ENCODE measurements around the gene C4orf36. TPM values are rescaled to one million over a fixed set of nuclear protein-coding genes. Genes with fewer than 3 reads are reported as not detected.

C4orf36 gene, protein sequence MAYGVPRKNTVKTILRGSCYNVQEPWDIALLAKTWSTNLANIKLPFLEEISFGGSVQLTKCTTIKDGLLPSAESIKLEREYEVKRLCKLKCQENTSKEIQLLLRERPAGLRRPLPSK
- total RNA-seq (2014; rRNA removed; shearing (Covaris generic)): 0.12 and 0.76 TPM in 2 replicates

DNA sequence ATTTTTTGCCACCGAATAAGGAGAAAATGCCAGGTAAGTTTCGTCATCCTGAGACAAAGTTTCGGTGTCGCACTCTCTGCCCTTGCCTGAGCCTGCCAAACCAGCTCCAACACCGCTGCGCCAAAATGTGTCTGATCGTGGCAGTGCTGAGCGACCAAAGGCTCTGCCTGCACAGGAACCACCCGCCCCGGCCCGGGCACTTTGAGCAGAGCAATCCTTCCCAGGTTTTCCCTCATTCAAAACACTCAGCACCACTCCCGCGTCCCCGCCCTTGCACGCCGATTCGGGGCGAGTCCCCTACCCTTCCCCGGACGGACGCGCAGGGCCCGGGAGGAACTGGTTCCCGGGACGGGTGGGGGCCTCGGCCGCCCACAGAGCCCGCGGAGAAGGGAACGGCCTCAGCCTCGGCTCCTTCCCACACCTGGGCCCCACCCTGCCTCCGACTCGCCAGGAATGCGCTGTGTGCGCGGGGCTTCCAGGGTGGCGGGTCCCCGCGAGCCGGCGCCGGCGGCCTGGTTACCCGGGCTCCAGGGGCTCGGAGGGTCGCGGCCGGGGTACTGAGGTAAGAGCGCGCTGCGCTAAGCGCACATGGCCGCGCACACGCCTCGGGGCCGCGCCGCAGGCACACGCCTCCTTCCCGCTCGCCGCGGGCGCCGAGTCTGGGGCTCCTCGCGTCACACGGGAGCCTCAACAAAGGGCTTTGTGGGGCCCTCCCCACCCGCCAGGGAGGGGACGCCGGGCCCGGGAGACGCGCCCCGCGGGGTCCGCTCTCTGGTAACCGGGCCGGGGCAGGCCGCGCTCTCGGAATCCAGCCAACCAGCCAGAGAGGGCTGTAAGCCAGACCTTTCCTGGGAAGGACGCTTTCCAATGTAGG is at the start of gene C4orf36:
Gene C4orf36, minus strand, starts transcription at position 661 of the 874 bp plus-strand sequence. CDS start 902 bp downstream, outside the sequence.
- DNase-seq (ENCODE audit: low read depth): peak; percentile 77

DNA sequence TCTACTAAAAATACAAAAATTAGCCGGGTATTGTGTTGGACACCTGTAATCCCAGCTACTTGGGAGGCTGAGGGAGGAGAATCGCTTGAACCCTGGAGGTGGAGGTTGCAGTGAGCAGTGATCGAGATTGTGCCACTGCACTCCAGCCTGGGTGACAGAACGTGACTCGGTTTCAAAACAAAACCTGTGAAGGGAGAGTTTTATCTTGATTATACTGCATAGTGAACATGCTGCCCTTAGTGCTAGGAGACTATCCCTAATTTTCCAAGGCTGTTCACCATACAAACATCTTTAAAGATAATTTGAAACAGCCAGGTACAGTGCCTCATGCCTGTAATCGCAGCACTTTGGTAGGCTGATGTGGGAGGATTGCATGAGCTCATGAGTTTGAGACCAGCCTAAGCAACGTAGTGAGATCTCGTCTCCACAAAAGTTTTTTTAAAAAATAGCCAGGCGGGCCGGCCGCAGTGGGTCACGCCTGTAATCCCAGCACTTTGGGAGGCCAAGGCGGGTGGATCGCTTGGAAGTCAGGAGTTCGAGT is 48.8 kb upstream of the C4orf36 start:
- DNase-seq (ENCODE audit: low read depth): no peak

DNA sequence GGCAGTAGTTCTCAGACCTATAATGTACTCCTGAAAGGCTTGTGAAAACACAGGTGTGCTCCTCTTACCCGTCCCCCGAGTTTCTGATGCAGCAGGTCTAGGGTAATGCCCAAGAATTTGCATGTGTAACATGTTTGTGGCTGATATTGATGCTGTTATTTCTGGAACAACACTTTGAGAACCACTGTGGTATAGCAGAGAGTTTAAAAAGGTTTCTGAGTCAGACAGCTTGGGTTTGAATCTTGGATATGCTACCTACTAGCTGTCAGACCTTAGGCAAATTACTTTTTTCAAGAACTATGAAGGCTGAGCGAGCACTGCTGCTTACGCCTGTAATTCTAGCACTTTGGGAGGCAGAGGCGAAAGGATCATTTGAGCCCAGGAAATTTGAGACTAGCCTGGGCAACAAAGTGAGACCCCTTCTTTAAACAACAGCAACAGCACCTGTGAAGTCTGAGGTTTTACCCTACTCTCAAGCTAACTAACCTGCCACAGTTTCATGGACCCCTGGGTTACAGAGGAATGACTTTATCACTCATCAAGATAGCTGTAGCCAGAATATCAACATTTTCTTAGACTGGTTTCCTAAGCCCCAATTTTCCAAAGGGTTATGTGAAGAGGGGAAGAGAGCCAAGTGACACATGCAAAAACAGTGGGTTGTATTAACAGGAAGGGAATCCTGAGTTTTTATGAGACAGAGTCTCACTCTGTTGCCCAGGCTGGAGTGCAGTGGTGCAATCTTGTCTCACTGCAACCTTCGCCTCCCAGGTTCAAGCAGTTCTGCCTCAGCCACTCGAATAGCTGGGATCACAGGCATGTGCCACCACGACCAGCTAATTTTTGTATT is 47.7 kb upstream of the C4orf36 start:
- peak; percentile 44 for DNase-seq (ENCODE audit: low read depth)

DNA sequence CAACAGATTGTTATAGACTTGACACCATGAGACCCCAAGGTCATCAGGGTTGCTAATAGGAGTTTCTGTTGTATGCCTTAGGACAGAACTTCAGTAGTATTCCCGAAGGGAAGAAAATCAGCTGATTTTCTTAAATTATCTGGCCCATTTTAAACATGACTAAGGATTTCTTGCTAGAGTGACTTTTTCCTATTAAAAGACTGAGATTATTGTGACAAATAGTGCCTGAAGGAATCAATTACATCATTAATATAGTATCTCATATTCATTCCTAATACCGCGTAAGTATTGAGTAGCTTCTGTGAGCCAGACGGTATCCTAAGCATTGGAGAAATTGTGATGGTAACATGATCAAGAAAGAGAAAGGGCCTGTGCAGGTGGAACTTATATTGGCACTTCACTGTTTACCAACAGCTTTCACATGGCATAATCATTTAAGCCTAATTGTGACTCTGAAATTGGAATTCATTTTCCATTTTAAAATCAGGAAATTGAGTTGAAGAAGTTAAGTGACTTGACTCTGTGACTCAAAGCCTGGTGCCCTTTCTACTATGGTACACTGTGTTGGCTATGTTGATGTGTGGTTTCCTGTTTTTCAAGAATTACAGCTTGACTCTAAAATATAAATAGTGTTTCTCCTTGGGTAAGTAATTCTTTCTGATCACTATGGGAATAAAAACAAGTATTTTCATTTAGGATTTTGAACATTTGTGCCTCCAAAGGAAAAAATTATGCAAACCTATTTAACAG is 46.7 kb upstream of the C4orf36 start:
- DNase-seq (ENCODE audit: low read depth): peak; percentile 48

DNA sequence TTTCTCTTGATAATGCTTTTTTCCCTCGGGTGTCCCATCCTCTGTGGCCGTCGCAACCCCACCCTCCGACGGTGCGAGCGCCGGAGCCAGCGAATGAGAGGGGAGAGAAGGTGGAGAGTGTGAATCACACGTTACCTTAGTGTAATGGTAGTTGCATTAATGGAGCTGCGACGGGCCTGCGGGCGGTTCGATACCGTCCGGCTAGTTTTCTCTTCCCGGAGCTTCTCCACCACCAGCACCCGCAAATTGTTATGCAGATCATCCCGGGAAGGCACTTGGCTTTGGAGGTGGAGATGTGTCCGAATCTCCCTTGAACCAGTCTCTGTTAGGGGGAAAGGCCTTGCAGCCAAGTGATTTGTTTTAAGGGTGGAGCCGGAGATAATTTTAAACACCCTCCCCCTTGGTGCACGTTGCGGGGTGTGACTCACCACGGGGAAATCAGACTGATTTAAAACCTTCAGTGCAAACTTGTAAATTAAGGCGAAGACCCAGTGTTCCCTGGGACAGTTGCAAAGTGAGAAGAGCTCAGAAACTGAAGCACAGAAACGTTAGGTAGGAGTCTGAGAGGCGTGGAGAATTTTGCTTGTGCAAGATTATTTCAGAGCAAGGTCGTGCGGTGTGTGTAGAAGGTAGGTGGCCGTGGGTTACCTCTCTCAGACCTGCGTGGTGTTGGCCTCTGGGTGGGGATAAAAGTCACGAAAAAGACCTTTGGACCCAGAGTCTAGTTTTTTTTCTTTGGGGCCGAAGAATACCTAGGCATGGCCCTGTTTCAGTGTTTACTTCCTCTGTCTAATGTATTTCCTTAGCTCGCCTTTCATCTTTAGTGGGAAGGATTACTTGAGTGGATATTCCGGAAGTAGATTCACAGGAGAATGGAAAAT is 43.9 kb upstream of the C4orf36 start:
- DNase-seq (ENCODE audit: low read depth): peak; percentile 83

DNA sequence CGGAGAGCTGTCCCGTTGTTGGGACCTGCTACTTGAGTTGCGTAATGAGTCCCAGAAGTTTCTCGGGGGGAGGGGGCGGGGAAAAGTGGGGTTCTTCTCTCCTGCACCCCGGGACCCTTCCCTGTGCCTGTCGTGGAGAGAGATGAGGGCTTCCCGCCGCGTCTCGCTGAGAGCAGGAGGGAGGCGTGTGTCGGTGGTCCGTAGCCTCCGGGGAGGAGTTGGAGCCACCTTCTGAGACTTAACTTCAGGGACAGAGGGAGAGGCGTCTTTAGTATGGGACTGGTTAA is 43.3 kb upstream of the C4orf36 start:
- no peak for DNase-seq (ENCODE audit: low read depth)

DNA sequence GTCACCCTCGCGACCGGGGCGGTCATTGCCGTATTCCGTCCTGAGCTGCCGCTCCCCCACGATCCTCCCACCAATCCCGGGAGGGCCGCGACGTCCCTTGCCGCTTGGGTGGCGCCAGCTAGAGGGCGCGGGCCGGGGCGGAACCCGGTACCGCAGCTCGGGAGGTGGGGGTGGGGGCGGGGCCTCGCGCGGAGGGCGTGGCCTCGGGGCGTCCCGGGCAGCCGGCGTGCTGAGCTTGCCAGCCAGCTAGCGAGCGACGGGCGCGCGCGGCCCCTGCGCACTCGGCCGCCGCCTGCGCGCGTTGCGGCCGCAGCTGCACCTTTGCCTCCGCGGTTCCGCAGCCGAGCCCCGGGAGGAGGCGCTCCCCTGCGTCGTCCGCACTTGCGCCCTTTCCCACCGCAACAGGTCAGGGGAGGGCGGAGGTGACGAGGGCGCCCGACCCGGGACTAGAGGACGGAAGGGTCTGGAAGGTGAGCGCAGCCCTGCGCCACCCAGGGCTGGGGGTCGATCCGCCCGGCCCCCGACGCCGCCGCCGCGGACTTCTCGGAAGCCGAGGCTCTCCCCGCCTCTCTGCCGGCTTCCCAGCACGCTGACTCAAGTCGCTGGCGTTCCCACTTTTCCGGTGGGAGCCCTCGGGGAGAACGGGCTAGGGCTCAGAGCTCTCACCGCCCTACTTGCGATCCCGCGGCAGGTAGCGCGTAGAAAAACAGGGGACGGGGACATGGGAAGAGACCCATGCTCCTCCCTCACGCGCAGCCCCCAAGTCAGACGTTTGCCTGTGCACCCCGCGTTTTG is 42.7 kb upstream of the C4orf36 start, which contains the start of gene AFF1:
Gene AFF1, plus strand, starts transcription at position 241 of the 795 bp plus-strand sequence. CDS start 13,523 bp downstream, outside the sequence.
- peak; percentile 86 for DNase-seq (ENCODE audit: low read depth)

DNA sequence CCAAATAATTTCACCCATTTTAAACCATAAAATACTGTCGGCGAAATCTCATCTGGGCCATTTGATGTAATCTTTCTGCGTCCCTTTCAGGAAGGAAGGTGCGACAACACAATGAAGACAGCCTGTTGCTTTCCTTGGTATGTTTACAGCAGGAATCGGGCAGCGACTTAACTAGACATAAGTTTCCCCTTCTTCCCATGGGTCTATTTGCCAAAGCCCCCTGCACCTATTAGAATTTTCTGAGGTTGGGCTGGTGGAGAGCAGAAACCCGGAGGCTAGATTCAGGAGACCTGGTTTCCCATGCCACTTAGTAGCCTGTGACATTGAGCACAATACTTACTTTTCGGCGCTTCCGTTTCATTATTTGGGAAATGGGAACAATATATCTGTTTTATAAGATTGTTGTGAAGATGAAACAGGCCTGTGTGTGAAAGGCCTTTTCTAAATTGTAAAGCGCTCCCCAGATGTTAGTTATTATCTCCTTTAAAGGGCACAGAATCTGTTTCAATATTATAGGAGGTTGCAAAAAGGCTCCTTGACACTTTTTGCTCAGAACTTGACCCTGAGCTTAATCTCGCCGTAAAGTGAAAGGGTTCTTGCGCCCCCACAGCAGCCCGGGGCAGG is 42.0 kb upstream of the C4orf36 start:
- DNase-seq (ENCODE audit: low read depth): peak; percentile 18

DNA sequence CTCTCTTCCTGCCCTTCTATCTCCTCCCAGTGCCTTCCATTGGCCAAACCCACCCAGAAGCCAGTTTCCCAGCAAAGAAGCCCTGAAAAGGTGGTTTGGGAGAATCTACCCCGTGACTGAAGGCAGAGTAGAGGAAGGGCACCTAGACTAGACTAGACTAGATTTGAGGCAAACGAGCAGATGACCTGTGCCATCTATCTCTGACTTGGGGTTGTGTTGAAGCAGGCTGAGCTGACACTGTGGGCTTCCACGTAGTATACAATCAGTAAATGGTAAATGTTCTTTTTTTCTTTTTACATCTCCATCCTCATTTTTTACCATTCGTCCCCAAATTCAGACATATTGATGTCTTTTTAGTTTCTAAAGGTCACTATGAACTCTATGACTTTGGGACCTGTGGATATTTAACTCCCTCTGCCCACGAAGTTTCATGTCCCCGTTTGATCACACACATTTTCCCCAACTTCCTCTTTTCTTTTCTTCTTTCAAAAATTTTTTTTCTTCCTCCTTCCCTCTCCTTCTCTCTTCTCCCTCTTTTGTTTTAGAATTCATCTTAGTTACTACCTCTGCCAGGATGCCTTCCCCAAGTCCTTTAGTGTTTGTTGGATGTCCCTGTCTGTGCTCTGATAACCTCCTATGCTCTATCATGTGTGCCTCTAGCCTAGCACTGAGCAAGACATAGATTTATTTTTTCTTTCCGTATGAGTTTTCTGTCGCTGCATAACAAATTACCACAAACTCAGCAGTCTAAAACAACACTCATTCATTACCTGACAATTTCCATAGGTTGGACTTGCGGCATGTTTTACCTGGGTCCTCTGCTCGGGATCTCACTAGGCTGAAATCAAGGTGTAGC is 36.4 kb upstream of the C4orf36 start:
- no peak for DNase-seq (ENCODE audit: low read depth)

DNA sequence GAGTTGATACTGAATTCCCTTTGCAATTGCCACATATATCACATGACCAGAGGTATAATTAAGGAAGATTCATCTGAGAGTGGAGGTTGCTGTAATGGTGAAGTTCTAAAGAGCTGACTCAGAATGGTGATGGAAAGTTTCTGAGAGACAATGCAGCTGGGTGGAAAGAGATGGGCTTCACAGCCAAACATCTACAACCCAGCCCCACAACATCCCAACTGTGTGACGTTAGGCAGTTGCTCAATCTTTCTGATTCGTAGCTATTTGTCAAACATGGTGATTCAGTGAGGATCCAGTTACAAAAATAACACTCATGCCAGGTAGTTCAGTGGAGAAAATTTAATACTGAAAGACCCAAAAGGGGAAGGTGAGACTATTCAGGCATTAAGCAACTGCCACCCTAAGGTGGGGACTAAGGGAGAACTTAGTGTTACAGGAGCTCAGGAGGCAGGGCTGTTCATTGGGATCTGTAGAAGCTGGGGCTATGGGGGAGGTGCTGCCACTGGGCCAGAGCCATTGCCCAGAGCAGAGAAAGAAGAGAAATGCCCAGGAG is 35.7 kb upstream of the C4orf36 start:
- peak; percentile 94 for DNase-seq (ENCODE audit: low read depth)

DNA sequence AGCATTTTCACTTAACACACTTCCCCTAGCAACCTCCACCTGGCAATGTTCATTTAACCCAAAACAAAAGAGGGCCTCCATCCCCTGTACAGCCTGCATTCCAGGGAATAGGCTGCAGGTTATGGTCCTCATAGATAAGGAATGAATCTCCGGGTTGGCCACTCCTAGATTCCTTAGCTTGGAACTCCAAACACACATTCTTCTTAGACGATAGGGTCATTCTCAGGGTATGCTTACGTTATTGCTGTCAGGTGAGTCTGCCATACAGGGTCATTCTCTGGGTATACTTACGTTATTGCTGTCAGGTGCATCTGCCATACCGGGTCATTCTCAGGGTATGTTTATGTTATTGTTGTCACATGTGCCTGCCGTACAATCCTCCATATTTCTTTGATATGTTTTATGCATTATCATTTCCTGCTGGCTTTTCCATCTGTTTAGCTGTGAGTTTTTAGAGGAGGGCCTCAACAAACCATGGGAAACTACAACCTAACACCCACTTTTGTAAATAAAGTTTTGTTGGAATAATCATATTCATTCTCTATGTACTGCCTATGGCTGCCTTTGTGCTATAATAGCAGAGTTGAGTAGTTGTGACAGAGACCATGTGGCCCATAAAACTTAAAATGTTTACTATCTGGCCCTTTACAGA is 34.3 kb upstream of the C4orf36 start:
- DNase-seq (ENCODE audit: low read depth): peak; percentile 26

DNA sequence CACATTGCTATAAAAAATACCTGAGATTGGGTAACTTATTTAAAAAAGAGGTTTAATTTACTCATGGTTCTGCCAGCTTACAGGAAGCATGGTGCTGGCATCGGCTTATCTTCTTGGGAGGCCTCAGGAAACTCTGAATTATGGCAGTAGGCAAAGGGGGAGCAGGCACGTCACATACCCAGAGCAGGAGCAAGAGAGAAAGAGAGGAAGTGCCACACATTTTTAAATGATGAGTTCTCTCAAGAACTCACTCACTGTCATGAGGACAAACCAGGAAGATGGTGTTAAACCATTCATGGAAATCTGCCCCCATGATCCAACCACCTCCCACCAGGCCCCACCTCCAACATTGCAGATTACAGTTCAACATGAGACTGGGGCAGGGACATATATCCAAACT is 32.6 kb upstream of the C4orf36 start:
- DNase-seq (ENCODE audit: low read depth): peak; percentile 84

DNA sequence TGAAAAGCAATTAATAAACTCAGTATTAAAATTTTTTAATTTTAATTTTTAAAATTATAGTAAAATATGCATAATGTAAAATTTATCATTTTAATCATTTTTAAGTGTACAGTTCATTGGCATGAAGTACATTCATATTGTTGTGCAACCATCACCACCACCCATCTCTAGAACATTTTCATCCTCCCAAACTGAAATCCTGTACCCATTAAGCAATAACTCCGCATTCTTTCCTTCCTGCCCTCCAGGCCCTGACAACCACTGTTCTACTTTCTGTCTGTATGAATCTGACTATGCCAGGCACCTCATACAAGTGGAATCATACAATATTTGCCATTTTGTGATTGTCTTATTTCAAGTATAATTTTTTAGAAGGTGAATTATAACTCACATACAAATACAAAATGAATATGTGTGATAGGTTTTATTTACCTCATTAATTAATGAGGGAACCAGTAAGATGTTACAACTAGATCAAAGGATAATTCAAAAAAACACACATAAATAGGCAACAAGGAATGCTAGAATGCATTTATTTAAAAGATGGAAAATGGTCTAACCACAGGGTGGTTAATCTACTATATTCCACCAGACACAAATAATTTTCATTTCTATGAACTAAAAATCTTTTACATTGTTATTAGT is 29.5 kb upstream of the C4orf36 start:
- DNase-seq (ENCODE audit: low read depth): no peak

DNA sequence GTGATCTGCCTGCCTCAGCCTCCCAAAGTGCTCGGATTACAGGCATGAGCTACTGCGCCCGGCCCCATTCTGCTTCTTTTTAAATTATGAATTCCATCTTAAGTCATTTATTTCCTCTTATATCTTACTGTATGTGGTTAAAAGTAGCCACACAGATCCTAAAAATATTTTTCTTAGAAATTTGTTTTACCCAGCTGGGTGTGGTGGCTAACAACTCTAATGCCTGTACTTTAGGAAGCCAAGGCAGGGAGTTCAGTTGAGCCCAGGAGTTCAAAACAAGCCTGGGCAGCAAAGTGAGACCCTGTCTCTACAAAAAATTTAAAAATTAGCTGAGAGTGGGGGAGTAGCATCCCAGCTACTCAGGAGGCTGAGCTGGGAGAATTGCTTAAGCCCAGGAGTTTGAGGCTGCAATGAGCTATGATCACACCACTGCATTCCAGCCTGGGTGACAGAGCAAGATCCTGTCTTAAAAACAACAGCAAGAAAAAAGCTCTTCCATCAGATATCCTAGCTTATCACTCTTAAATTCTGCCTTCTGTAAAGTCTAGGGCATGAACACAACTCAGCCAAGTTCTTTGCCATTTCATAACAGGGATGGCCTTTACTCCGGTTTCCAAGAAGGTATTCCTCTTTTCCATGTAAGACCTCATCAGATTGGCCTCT is 27.5 kb upstream of the C4orf36 start:
- DNase-seq (ENCODE audit: low read depth): no peak

DNA sequence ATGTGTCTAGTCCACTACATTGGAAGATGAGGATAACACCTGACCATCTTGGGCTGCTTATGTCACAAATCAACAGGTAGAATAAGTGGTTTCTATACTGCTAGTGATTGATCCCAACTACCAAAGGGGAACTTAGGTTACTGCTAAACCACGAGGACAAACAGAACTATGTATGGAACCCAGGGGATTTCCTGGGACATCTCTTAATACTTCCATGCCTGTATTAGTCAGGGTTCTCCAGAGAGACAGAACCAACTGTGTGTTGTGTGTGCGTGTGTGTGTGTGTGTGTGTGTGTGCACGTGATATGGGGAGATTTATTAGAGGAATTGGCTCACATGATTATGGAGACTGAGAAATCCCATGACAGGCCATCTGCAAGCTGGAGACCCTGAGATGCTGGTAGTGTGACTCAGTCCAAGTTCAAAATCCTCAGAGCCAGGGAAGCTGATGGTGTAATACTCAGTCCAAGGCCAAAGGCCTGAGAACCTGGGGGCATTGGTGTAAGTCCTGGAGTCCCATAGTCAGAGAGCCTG is 26.4 kb upstream of the C4orf36 start:
- peak; percentile 60 for DNase-seq (ENCODE audit: low read depth)

All from M059J (cell line).